Measurements from ENCODE around the gene AOC3.

Gene AOC3

DNA sequence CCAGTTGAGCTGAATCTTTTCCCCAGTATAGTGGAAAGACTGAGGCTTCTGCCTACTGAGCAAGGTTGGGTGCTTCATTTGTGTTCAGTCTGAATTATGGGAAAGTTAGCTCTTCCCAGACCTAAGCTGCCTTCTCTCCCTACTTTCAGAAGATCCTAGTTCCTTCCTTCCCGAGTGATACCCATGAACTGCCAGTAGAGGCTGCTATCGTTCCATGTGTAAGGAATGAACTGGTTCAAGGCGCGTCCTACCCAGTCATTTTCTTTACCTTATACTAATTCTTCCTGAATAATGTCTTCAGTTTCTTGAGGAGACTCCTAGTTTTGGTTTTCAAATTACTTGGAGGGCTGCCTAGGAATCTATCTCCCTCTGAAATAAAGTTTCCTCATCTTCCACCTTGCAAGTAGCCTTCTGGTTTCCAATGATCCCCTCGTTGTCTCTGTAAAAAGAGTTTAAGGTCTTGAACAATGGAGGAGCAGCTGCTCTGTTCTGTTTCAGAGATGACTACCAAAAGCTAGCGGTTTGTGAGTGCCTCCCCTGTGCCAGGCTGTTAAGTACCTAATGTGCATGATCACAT lies 7.6 kb upstream of the AOC3 start:
- H3K4me3 ChIP-seq (ENCODE audit: low read depth, low read length), result no peak overlapping the region
- TF ChIP-seq, protein P1, sequence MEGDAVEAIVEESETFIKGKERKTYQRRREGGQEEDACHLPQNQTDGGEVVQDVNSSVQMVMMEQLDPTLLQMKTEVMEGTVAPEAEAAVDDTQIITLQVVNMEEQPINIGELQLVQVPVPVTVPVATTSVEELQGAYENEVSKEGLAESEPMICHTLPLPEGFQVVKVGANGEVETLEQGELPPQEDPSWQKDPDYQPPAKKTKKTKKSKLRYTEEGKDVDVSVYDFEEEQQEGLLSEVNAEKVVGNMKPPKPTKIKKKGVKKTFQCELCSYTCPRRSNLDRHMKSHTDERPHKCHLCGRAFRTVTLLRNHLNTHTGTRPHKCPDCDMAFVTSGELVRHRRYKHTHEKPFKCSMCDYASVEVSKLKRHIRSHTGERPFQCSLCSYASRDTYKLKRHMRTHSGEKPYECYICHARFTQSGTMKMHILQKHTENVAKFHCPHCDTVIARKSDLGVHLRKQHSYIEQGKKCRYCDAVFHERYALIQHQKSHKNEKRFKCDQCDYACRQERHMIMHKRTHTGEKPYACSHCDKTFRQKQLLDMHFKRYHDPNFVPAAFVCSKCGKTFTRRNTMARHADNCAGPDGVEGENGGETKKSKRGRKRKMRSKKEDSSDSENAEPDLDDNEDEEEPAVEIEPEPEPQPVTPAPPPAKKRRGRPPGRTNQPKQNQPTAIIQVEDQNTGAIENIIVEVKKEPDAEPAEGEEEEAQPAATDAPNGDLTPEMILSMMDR (IDR thresholded peaks at IDR 0.05; ENCODE audit: low read depth, low read length, missing control alignments), result peak; percentile 100
- peak; percentile 62 for DNase-seq (ENCODE audit: low read depth)
- in situ Hi-C loops (cut with HindIII; ENCODE audit: low sequenced_read_pairs), result no loop called here

DNA sequence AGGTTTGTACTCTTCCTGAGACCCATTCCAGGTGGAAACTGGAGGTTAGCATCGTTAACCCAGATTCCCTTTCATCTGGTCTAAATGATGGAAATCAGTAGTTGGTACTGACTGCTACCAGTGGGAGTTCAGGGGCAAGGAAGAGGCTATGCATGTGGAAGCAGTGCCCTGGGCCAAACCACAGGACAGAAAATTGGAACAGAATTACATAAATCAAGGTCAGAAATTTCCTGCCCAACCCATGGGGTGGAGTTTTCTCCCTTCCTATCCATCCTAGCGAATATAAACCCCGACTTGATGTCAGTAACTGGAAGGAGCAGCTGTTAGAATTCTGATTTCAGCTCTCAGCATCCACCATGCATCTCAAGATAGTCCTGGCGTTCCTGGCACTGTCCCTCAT lies 6.7 kb upstream of the AOC3 start, which contains the start of gene AOC2:
AOC2 (plus strand) TSS at position 310 of the 400 bp plus-strand sequence; CDS start at position 357, 47 bp downstream.
- H3K4me3 ChIP-seq (ENCODE audit: low read depth, low read length), result no peak within 1 kb of the TSS
- in situ Hi-C loops (cut with HindIII; ENCODE audit: low sequenced_read_pairs), result no loop called here
- TF ChIP-seq, protein P1 (IDR thresholded peaks at IDR 0.05; ENCODE audit: low read depth, low read length, missing control alignments), result no peak
- DNase-seq (ENCODE audit: low read depth), result no peak

GRCh38 chr17:42844761-42845555 lies 6.0 kb upstream of the AOC3 start:
- TF ChIP-seq, protein P1 (IDR thresholded peaks at IDR 0.05; ENCODE audit: low read depth, low read length, missing control alignments), result no peak
- no peak overlapping the region for H3K4me3 ChIP-seq (ENCODE audit: low read depth, low read length)
- no peak for DNase-seq (ENCODE audit: low read depth)
- in situ Hi-C loops (cut with HindIII; ENCODE audit: low sequenced_read_pairs), result no loop called here

DNA sequence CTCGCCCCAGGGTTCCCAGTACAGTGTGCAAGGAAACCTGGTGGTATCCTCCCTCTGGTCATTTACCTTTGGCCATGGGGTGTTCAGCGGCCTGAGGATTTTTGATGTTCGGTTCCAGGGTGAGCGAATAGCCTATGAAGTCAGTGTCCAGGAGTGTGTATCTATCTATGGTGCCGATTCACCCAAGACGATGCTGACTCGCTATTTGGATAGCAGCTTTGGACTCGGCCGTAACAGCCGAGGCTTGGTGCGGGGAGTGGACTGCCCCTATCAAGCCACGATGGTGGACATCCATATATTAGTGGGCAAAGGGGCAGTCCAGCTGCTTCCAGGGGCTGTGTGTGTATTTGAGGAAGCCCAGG lies 5.5 kb upstream of the AOC3 start:
- no peak overlapping the region for H3K4me3 ChIP-seq (ENCODE audit: low read depth, low read length)
- no peak for DNase-seq (ENCODE audit: low read depth)
- in situ Hi-C loops (cut with HindIII; ENCODE audit: low sequenced_read_pairs), result no loop called here
- TF ChIP-seq, protein P1 (IDR thresholded peaks at IDR 0.05; ENCODE audit: low read depth, low read length, missing control alignments), result no peak

DNA sequence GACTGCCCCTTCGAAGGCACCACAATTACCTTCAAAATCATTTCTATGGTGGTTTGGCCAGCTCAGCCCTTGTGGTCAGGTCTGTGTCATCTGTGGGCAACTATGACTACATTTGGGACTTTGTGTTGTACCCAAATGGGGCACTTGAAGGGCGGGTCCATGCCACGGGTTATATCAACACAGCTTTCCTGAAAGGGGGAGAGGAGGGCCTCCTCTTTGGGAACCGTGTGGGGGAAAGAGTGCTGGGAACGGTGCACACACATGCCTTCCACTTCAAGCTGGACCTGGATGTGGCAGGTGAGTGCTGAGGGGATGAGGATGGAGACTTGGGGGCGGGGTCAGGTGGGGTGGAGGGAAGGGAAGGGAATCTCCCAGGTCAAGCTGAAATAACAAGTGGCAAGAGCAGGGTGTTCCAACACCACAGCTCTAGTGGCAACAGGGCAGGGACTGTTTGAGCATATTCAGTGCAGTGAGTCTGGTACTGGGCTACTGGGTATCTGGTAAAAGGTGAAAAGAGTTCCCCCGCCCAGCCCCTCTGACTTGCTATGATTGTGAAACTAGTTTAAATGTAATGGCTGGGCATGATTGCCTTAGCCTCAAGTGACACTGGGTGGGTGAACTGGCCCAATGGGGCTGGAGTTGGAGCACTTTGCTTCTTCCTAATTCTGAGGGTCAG lies 4.9 kb upstream of the AOC3 start:
- DNase-seq (ENCODE audit: low read depth), result no peak
- TF ChIP-seq, protein P1 (IDR thresholded peaks at IDR 0.05; ENCODE audit: low read depth, low read length, missing control alignments), result no peak
- in situ Hi-C loops (cut with HindIII; ENCODE audit: low sequenced_read_pairs), result no loop called here
- no peak overlapping the region for H3K4me3 ChIP-seq (ENCODE audit: low read depth, low read length)

DNA sequence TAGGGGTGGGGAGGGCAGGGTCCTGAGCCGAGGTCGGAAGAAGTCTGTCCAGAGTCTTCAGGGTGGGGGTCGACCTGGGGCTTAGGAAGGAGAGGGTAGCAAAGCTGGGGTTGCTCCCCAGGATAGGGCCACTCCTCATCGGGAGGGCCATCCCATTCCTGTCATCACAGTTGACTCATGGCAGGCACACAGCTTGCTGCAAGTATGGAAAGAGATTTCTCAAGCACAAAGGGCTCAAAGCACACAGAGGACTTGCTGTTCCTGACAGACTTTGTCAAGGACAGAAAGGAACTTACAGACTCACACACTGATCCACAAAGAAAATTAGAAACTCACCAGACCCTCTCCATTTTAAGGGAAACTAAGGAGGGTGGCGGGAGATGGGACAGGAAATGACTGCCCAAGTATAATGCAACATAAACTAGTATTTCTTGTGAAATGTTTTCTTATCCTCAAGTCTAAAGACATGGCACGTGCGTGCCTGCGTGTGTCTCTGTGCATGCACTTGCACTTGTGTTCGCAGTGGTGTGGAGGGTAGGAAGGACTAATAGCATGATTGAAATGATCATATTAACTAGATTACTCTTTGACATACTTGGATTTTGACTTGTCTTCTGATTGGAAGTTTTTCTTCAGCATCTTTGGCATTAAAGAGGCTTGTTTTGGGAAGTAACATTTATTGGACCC lies 4.3 kb upstream of the AOC3 start:
- TF ChIP-seq, protein P1 (IDR thresholded peaks at IDR 0.05; ENCODE audit: low read depth, low read length, missing control alignments), result no peak
- no peak for DNase-seq (ENCODE audit: low read depth)
- in situ Hi-C loops (cut with HindIII; ENCODE audit: low sequenced_read_pairs), result no loop called here
- H3K4me3 ChIP-seq (ENCODE audit: low read depth, low read length), result no peak overlapping the region
